ENCODE data around the gene TVP23B. TPM values are rescaled to one million over a fixed set of nuclear protein-coding genes. Genes with fewer than 3 reads are reported as not detected.
"Not testable (repeated sequence)": the region's sequence is repeated elsewhere in the genome, so short reads cannot be mapped to it uniquely, and the experiment has no call there.

TVP23B gene
- polyA plus RNA-seq, 3 donors = 7.3 to 20.2 (median 17.2) TPM

DNA sequence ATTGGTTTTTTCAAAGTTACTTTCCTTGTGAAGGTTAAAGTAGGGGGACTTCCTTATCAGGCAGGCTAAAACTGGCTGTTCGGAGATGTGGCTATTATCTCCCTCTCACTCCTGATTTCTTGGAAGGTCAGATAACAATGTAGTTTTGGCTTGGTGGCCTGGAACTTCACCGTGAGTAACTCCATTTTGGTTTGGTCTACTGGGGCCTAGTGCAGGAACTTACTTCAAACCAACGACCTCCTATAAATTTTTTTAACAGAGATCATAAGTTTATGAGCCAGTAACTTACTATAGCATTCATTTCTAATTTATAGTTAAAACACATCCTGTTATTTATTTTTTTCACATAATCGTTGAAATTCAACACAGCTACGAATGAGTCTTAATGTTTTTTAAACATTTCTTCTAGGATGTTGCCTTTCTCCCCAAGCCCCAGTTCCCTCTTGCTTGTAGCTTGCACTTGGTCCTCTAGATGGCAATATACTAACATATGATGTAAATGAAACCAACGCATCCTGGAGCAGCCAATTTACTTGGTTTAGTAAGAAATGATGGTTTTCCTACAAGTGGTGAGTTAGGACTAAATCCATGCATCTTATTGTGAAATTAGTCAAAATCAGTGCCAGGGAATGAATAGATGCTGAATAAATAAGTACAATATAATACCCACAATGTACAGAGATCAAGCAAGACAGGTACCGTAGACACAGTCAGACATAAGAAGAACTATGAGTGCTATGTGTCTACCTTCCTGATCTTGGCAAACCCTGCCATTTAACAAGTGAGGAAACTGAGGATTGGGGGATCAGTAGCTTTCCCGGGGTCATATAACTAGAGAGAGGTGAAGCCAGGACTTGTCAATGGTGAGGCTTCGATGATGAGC, 35.7 kb downstream of the TVP23B start:
- H2AFZ ChIP-seq (ENCODE audit: insufficient read depth, low read depth, low read length, poor library complexity, severe bottlenecking); H3K79me2 ChIP-seq (ENCODE audit: insufficient read depth, low read length); H3K4me3 ChIP-seq (replicated peaks in 1 of 3; ENCODE audit: low read depth in 2 of 3, low read length in 3 of 3); intact Hi-C loops (cut with micrococcal nuclease); H3K27me3 Mint-ChIP-seq (ENCODE audit: low read depth in 3 of 3); H3K36me3 Mint-ChIP-seq; H3K27me3 ChIP-seq (ENCODE audit: control insufficient read depth in 2 of 2, insufficient read depth in 2 of 2, low read length in 2 of 2); H3K36me3 ChIP-seq (replicated peaks in 1 of 2; ENCODE audit: control insufficient read depth in 1 of 2, insufficient read depth in 2 of 2, low read length in 2 of 2); H4K20me1 ChIP-seq (ENCODE audit: insufficient read depth, low read length); H3K9me3 ChIP-seq (replicated peaks in 1 of 2; ENCODE audit: control insufficient read depth in 1 of 2, insufficient read depth in 1 of 2, low read length in 2 of 2); H3K4me3 Mint-ChIP-seq; H3K9ac ChIP-seq (ENCODE audit: insufficient read depth, low read length, poor library complexity, severe bottlenecking); H3K9me3 Mint-ChIP-seq; H3K27ac ChIP-seq (ENCODE audit: low read depth in 1 of 2, low read length in 2 of 2); H3K4me2 ChIP-seq (replicated peaks; ENCODE audit: extremely low read depth, low read length, poor library complexity, severe bottlenecking): not testable (repeated sequence)
- H3K27ac Mint-ChIP-seq = peak overlapping the region in 1 of 7 donors; percentile 45
- peak; percentile 27 to 61 (median 55) for DNase-seq
- TF ChIP-seq, protein P1, sequence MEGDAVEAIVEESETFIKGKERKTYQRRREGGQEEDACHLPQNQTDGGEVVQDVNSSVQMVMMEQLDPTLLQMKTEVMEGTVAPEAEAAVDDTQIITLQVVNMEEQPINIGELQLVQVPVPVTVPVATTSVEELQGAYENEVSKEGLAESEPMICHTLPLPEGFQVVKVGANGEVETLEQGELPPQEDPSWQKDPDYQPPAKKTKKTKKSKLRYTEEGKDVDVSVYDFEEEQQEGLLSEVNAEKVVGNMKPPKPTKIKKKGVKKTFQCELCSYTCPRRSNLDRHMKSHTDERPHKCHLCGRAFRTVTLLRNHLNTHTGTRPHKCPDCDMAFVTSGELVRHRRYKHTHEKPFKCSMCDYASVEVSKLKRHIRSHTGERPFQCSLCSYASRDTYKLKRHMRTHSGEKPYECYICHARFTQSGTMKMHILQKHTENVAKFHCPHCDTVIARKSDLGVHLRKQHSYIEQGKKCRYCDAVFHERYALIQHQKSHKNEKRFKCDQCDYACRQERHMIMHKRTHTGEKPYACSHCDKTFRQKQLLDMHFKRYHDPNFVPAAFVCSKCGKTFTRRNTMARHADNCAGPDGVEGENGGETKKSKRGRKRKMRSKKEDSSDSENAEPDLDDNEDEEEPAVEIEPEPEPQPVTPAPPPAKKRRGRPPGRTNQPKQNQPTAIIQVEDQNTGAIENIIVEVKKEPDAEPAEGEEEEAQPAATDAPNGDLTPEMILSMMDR (IDR thresholded peaks at IDR 0.05) = peak; percentile 80
- H3K4me1 ChIP-seq (ENCODE audit: control insufficient read depth in 1 of 2, insufficient read depth in 2 of 2, low read length in 2 of 2) = peaks cover 12 to 13% of the 10 kb centered on the region in 2 donors
- H3K4me1 Mint-ChIP-seq = peaks cover 21% of the 10 kb centered on the region
- WGBS (ENCODE audit: insufficient coverage) = no CpG with 5 or more reads among the region's 9 CpGs

DNA sequence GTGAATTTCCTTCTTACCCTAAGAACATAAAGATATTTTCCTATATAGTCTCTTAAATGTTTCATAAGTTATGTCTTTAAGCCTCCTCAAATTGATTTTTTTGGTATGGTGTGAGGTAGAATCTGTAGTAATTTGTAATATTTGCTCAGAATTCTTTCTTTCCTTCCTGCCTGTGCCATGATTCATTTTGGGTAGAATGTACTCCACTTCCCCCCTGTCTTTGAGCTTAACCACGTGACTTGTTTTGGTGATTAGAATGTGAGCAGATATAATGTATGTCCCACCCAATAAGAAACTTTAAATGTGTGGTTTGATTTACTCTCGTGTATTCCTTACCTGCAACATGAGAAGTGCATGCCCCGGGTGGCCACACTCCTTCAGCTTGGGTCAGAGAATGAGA, 40.4 kb downstream of the TVP23B start:
- H3K79me2 ChIP-seq (ENCODE audit: insufficient read depth, low read length); H3K27ac ChIP-seq (ENCODE audit: low read depth in 1 of 2, low read length in 2 of 2); H3K9ac ChIP-seq (ENCODE audit: insufficient read depth, low read length, poor library complexity, severe bottlenecking); H3K27me3 ChIP-seq (ENCODE audit: control insufficient read depth in 2 of 2, insufficient read depth in 2 of 2, low read length in 2 of 2); intact Hi-C loops (cut with micrococcal nuclease); H3K36me3 ChIP-seq (replicated peaks in 1 of 2; ENCODE audit: control insufficient read depth in 1 of 2, insufficient read depth in 2 of 2, low read length in 2 of 2); H4K20me1 ChIP-seq (ENCODE audit: insufficient read depth, low read length); H3K9me3 Mint-ChIP-seq; H3K4me2 ChIP-seq (replicated peaks; ENCODE audit: extremely low read depth, low read length, poor library complexity, severe bottlenecking); H3K27me3 Mint-ChIP-seq (ENCODE audit: low read depth in 3 of 3); H3K4me3 Mint-ChIP-seq; H3K9me3 ChIP-seq (replicated peaks in 1 of 2; ENCODE audit: control insufficient read depth in 1 of 2, insufficient read depth in 1 of 2, low read length in 2 of 2); H2AFZ ChIP-seq (ENCODE audit: insufficient read depth, low read depth, low read length, poor library complexity, severe bottlenecking); H3K4me3 ChIP-seq (replicated peaks in 1 of 3; ENCODE audit: low read depth in 2 of 3, low read length in 3 of 3); H3K36me3 Mint-ChIP-seq: not testable (repeated sequence)
- Mint-ChIP-seq H3K27ac (peak overlapping the region in 1 of 7 donors; percentile 54), H3K4me1 (peaks cover 21% of the 10 kb centered on the region)
- H3K4me1 ChIP-seq (ENCODE audit: control insufficient read depth in 1 of 2, insufficient read depth in 2 of 2, low read length in 2 of 2) = peaks cover 12 to 13% of the 10 kb centered on the region in 2 donors
- peak in 1 of 3 donors; percentile 11 for DNase-seq
- no CpG with 5 or more reads among the region's 3 CpGs for WGBS (ENCODE audit: insufficient coverage)

DNA sequence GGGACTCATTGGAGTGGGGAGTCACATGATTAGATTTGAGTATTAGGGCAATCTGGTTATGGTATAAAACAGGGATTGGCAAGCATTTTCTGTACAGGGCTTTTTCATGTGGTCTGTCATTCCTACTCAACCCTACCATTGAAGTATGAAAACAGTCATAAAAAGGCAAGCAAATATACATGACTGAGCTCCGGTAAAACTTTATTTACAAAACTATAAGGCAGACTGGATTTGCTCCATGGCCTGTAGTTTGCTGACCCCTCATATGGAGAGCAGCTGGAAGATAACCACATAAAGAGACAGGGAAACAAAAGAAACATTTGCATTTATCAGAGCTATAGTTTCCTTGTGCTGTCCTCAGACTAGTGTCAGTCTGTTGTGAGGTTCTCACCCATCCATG, 46.6 kb downstream of the TVP23B start:
- H3K4me2 ChIP-seq (replicated peaks; ENCODE audit: extremely low read depth, low read length, poor library complexity, severe bottlenecking); H3K9me3 Mint-ChIP-seq: not testable (repeated sequence)

More for the DNA sequence above, 46.6 kb downstream of the TVP23B start:
- H3K27me3 ChIP-seq (ENCODE audit: control insufficient read depth in 2 of 2, insufficient read depth in 2 of 2, low read length in 2 of 2); H3K4me3 ChIP-seq (replicated peaks in 1 of 3; ENCODE audit: low read depth in 2 of 3, low read length in 3 of 3); H3K4me1 Mint-ChIP-seq; H3K27ac ChIP-seq (ENCODE audit: low read depth in 1 of 2, low read length in 2 of 2); H4K20me1 ChIP-seq (ENCODE audit: insufficient read depth, low read length); DNase-seq; H3K4me1 ChIP-seq (ENCODE audit: control insufficient read depth in 1 of 2, insufficient read depth in 2 of 2, low read length in 2 of 2); H3K79me2 ChIP-seq (ENCODE audit: insufficient read depth, low read length); H3K9ac ChIP-seq (ENCODE audit: insufficient read depth, low read length, poor library complexity, severe bottlenecking); H3K36me3 ChIP-seq (replicated peaks in 1 of 2; ENCODE audit: control insufficient read depth in 1 of 2, insufficient read depth in 2 of 2, low read length in 2 of 2); H2AFZ ChIP-seq (ENCODE audit: insufficient read depth, low read depth, low read length, poor library complexity, severe bottlenecking); intact Hi-C loops (cut with micrococcal nuclease); H3K4me3 Mint-ChIP-seq; H3K27ac Mint-ChIP-seq; H3K27me3 Mint-ChIP-seq (ENCODE audit: low read depth in 3 of 3); H3K9me3 ChIP-seq (replicated peaks in 1 of 2; ENCODE audit: control insufficient read depth in 1 of 2, insufficient read depth in 1 of 2, low read length in 2 of 2); H3K36me3 Mint-ChIP-seq: not testable (repeated sequence)
- no CpG with 5 or more reads among the region's 1 CpG for WGBS (ENCODE audit: insufficient coverage)
